ENCODE results near the gene MBOAT7.
"Not testable (repeated sequence)": the region's sequence is repeated elsewhere in the genome, so short reads cannot be mapped to it uniquely, and the experiment has no call there.

Gene MBOAT7

DNA sequence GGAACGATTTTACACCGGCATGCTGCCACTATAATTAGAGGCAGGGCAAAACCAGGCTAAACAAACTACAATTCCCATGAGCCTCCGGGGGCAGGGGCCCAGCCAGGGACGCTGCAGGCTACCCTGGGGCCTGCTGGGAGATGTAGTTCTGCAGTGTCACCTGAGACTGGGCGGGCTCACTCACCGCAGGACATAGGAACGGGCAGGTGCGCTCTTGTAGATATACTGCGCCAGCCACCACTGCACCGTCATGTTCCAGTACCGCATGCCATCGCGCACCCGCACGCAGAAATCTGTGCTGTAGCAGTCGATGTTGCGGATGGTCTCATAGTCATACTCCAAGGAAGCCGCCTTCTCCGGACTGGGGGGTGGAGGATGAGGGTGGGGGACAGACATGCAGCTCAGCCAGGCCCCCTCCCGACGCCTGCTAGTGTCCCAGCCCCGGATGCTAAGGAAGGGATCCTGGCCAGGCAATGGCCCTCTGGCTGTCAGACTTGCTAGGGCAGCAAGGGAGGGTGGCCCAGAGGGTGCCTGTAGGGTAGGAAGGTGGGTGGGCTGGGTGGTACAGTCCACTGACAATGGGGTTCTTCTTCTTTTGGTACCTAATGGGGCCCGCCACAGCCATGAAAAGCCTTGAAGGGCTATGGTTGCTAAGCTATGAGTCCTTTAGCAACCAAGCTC, 10.7 kb downstream of the MBOAT7 start:
- DNase-seq (ENCODE audit: extremely low read depth, low read depth), result no peak
- TF ChIP-seq, protein P1, sequence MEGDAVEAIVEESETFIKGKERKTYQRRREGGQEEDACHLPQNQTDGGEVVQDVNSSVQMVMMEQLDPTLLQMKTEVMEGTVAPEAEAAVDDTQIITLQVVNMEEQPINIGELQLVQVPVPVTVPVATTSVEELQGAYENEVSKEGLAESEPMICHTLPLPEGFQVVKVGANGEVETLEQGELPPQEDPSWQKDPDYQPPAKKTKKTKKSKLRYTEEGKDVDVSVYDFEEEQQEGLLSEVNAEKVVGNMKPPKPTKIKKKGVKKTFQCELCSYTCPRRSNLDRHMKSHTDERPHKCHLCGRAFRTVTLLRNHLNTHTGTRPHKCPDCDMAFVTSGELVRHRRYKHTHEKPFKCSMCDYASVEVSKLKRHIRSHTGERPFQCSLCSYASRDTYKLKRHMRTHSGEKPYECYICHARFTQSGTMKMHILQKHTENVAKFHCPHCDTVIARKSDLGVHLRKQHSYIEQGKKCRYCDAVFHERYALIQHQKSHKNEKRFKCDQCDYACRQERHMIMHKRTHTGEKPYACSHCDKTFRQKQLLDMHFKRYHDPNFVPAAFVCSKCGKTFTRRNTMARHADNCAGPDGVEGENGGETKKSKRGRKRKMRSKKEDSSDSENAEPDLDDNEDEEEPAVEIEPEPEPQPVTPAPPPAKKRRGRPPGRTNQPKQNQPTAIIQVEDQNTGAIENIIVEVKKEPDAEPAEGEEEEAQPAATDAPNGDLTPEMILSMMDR (IDR thresholded peaks at IDR 0.05; ENCODE audit: low read depth, low read length), result no peak

DNA sequence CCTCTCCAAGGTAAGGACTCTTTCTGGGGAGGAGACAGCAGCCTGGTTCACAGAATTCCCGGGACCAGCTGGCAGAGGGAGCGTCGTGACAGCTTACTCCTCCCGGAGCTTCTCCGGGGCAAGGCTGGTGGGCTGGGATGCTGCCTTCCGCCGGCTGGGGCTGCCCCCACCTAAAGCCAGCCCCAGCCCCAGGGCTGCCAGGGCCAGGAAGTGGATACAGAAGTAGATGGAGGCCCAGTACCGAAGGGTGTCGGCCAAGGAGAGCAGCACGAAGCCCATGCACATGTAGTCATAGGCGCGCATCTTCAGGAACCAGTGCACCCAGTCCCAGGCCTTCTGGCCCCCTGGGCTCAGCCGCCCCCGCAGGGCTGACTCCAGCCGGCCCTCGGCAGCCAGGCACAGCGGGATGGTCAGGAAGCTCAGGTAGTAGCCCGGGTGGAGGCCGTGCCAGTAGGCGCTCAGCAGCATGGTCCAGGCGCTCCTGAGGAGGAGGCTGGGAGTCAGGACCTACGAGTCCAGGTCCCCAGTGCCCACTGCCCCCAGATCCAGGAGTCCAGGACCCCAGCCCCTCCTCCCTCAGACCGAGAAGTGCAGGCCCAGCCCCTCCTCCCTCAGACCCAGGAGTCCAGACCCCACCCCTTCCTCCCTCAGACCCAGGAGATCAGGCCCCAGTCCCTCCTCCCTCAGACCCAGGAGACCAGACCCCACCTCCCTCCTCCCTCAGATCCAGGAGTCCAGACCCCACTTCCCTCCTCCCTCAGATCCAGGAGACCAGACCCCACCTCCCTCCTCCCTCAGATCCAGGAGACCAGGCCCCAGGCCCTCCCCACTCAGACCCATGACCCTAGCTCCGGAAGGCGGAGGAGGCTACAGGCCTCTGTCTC, 15.2 kb downstream of the MBOAT7 start:
- DNase-seq (ENCODE audit: extremely low read depth, low read depth), result no peak
- TF ChIP-seq, protein P1 (IDR thresholded peaks at IDR 0.05; ENCODE audit: low read depth, low read length), result no peak

DNA sequence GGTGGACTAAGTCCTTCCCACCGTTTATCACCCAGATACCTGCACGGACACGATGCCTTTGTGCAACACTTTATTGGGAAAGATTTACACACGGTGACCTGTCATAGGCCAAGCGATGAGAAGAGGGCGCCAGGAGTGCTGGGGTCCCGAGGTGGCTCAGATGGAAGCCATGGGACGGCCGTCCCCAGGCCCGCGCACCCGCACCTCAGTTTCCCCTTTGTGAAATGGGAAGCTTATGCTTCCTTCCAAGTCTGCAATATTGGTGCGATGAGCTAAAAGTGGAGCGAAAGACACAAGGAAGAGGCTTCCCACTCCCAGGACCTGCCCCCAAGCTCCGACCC, 16.1 kb downstream of the MBOAT7 start:
- DNase-seq (ENCODE audit: extremely low read depth, low read depth), result no peak

DNA sequence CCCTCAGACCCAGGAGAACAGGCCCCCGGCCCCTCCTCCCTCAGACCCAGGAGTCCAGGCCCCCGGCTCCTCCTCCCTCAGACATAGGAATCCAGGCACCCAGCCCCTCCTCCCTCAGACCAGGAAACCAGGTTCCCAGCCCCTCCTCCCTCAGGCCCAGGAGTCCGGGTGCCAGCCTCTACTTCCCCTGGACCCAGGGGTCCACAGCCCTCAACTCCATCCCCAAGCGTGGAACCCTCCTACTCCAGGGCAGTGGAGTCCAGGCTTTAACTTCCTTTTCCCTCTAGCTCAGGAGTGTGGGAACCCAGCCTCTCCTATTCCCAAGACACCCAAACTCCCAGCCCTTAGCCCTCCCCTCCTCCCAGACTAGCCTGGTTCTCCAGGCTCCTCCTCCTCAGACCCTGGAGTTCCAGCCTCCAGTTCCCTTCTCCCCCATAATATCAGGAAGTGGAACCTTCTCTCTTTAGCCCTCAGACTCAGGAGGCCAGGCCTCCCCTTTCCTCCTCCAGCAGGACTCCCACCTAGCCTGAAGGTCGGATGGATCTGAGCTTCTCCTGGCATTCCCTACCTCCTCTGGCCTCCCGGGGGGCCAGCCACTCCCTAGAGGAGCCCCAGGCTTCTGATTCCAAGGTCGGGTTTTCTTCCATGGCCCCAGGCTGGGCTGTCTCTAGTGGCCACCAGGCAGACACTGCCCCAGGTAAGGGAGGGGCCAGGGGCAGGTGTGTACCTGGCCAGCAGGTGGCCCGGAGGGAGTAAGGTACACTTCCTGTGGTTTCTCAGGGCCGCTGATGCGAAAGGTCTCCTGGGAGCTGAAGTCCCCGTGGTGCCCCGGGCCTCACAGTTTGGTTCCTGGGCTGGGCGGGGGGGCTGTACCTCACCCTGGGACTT, 16.7 kb downstream of the MBOAT7 start, which contains the start of gene TMC4:
TSS of gene TMC4 (minus strand) at position 690 of the 888 bp plus-strand sequence. CDS start at position 647, 43 bp downstream.
- DNase-seq (ENCODE audit: extremely low read depth, low read depth), result no peak
- TF ChIP-seq, protein P1 (IDR thresholded peaks at IDR 0.05; ENCODE audit: low read depth, low read length), result no peak

More for the DNA sequence above, 16.1 kb downstream of the MBOAT7 start:
- TF ChIP-seq, protein P1 (IDR thresholded peaks at IDR 0.05; ENCODE audit: low read depth, low read length), result no peak

DNA sequence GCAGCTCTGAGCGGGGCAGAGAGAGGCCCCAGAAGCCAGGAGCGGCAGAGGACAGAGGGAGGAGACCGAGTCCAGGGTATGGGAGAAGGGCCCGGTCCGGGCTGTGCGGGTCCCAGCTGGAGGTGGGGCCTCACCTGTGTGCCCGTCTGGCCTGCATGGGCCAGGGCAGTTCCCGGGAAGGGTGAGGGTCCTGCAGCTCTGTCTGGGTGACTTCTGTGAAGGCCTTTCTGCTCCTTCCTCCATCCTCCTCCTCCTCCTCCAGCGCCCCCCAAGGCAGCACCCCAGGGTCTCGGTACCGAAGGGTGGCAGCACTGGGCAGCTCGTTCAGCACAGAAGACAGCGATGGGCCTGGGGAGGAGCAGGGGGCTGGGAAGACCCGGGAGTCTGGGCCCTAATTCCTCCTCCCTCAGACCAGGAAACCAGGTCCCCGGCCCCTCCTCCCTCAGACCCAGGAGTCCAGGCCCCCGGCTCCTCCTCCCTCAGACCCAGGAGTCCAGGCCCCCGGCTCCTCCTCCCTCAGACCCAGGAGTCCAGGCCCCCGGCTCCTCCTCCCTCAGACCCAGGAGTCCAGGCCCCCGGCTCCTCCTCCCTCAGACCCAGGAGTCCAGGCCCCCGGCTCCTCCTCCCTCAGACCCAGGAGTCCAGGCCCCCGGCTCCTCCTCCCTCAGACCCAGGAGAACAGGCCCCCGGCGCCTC, 17.5 kb downstream of the MBOAT7 start:
- DNase-seq (ENCODE audit: extremely low read depth, low read depth), result not testable (repeated sequence)

DNA sequence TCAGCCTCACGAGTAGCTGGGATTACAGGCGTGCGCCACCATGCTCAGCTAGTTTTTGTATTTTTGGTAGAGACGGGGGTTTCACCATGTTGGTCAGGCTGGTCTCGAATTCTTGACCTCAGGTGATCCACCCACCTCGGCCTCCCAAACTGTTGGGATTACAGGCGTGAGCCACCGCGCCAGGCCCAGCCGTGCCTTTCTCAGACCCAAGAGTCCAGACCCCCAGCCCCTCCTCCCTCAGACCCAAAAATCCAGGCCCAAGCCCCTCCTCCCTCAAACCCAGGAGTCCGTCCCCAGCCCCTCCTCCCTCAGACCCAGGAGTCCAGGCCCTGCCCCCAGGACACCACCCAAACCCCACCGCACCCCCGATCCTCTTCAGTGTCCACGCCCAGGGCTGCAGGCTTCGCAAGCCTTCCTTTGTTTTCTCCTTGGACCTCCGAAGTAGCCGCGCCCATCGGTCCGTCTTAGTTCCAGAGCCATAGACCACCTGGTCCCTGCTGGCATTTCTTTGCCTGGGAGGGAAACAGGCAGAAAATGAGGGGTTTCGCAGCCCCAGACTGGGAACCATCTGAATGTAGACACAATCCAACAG, 20.1 kb downstream of the MBOAT7 start:
- no peak for DNase-seq (ENCODE audit: extremely low read depth, low read depth)
- TF ChIP-seq, protein P1 (IDR thresholded peaks at IDR 0.05; ENCODE audit: low read depth, low read length), result no peak

All from AG09319 (cell line).